Skeletal muscle cell (primary cell): ENCODE data around the gene ATF7.
"Not testable (repeated sequence)": the region's sequence is repeated elsewhere in the genome, so short reads cannot be mapped to it uniquely, and the experiment has no call there.

Source experiments
- DNase-seq: peaks from one replicate; pipeline ENCODE4 v3.0.0-alpha.2; 2010; ENCODE audit warnings: low read depth
- H3K4me3 ChIP-seq: 2 replicates; pipeline ENCODE4 v1.5.1; 2011; ENCODE audit warnings: low read depth, mild to moderate bottlenecking, control low read depth, low read length, moderate library complexity

The ATF7 gene

GRCh38 chr12:53575502-53576249 is 50.5 kb downstream of the ATF7 start:
- no peak overlapping the region for H3K4me3 ChIP-seq
- DNase-seq = peak; percentile 75

DNA sequence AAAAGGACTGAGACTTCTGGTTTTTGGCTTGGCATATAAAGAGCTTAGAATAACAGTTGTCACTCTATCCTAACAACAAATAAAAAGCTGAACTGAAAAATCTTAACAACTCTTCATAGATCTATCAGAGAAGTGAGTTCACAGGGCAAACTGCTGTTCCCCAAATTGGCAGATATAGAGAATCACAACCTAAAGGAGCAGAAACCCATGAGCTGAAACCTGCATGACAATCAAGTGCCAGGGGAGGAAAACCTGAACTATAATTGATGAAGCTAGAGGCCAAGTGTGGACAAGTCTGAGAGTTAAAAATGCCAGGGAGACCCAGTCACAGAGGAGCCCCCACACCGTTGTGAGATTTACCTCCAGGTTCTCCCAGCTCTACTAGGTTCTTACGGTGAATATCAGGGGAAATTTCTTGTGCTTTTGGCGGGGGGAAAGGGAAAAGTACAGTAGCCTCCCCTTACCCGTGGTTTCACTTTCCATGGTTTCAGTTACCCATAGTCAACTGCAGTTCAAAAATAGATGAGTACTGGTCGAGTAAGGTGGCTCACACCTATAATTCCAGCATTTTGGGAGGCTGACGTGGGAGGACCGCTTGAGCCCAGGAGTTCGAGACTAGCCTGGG is 53.9 kb downstream of the ATF7 start:
- DNase-seq = no peak
- no peak overlapping the region for H3K4me3 ChIP-seq

DNA sequence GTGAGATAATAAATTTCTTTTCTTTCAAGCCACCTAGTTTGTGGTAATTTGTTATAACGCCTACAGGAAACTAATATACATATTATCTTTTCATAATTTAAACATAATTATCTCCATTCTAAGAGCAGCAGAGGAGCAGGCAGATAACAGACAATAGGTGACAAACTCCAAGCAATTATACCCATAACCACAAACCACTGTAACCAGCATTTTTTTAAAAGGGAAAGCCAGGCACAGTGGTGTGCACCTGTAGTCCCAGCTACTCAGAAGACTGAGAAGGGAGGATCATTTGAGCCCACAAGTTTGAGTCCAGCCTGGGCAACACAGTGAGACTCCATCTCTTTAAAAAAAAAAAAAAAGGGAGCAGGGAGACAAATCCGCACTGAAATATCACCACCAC is 54.9 kb downstream of the ATF7 start:
- H3K4me3 ChIP-seq = no peak overlapping the region
- no peak for DNase-seq

- no peak overlapping the region for H3K4me3 ChIP-seq
- peak; percentile 58 for DNase-seq
Measured at GRCh38 chr12:53568809-53569557, 57.2 kb downstream of the ATF7 start.

DNA sequence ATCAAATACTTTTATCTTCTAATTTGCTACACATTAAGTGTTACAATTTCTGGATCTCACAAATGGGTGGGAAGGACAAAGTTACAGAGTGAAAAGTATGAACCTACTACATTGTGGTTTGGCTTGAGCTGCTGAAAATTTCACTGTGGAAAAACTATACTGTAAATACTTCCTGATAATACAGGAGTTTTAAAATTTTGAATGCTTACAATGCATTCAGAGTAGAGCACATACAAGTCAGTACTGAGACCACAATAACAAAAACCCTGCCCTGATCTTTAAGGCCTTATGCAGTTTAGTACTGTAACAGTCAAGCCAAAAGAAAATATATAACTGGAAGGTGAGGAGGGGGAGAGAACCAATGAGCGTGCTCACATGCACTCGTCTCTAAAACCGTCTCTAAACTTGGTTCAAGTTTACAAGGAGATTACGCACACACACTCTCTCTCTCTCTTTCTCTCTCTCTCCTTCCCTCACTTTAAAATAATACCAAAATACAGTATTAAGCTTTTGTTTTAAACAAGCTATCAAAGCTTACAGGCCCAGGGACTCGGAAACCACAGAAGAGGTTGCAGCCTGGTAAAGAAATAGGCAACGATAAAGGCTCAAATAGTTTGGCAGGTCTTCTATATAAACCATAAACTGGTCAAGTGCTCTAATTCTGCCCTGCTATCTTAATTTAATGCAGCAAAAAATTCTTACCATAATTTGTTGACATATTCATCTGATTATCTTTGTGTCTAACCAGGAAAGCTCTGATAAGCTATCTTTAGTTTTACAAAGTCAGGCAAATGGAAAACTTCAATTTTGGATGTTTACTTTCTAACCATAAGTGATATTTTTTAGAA is 58.0 kb downstream of the ATF7 start:
- no peak overlapping the region for H3K4me3 ChIP-seq
- no peak for DNase-seq

- not testable (repeated sequence) for H3K4me3 ChIP-seq, DNase-seq
Measured at GRCh38 chr12:53565376-53565775, 60.8 kb downstream of the ATF7 start.

- H3K4me3 ChIP-seq = no peak overlapping the region
- peak; percentile 60 for DNase-seq
Measured at GRCh38 chr12:53564941-53565340, 61.2 kb downstream of the ATF7 start.

DNA sequence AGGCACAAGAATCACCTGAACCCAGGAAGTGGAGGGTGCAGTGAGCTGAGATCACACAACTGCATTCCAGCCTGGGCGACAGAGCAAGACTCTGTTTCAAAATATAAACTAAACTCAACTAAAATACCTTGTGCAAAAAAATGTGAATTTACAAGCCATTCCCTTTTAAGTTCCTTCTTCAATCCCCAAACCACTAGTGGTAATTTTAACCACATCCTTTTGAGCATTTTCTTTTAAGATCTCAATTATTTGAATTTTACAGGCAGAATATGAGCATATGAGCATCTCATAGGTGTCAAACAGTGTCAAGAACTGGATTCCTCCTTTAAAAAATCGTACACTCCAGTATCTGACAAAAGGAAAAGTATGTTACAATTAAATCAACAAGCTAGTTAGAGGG is 61.9 kb downstream of the ATF7 start:
- DNase-seq = no peak

GRCh38 chr12:53563452-53564028 is 62.6 kb downstream of the ATF7 start:
- no peak for DNase-seq
- no peak overlapping the region for H3K4me3 ChIP-seq

More for the DNA sequence above, 61.9 kb downstream of the ATF7 start:
- H3K4me3 ChIP-seq = no peak overlapping the region

GRCh38 chr12:53561590-53561953 is 64.6 kb downstream of the ATF7 start:
- H3K4me3 ChIP-seq = no peak overlapping the region
- peak; percentile 75 for DNase-seq

DNA sequence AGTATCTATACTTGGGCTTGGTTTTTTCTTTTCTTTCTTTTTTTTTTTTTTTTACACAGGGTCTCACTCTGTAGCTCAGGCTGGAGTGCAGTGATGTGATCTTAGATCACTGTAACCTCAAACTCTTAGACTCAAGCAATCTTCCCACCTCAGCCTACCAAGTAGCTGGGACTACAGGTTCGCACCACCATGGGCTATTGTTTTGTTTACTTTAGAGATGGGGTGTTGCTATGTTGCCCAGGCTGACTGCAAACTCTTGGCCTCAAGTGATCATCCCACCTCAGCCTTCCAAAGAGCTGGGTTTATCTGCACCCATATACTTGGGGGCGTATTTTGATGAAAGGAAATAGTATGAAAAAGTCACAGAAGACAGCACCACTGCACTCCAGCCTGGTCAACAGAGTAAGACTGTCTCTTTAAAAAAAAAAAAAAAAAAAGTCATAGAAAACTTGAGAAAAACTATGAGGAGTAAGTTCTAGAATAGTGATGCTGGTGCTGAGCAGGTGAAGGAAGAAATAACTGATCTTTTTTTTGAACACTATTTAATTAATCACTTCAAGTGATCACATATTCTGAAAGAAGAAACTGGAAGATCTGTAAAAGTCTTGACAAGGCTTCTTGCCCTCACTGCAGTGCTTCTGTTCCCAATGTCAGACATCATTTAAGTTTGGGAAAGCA is 65.1 kb downstream of the ATF7 start:
- H3K4me3 ChIP-seq = no peak overlapping the region
- DNase-seq = no peak

DNA sequence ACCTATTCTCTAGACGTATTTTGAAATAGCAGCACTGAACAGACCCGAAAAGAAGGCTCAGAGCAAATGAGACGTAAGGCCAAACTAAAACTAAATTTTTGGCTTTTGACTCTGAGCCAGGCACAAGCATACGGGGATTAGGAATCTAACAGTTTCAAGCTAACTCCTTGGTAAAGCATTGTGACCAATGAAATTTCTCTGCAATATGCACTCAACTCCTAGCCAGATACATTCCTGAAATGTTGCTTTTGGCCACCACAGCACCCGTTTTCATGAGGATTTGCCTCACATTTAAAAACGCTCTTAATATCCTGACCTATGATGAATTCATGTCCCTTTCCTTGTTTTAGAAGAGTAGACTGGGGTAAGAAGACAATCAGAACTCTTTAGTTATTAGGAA is 65.8 kb downstream of the ATF7 start:
- H3K4me3 ChIP-seq = no peak overlapping the region
- peak; percentile 85 for DNase-seq

GRCh38 chr12:53558631-53559030 is 67.6 kb downstream of the ATF7 start:
- no peak overlapping the region for H3K4me3 ChIP-seq
- DNase-seq = no peak

- no peak for DNase-seq
Measured at GRCh38 chr12:53552361-53553327, 73.5 kb downstream of the ATF7 start.

GRCh38 chr12:53551889-53552291 is 74.3 kb downstream of the ATF7 start:
- no peak for DNase-seq

More at GRCh38 chr12:53552361-53553327, 73.5 kb downstream of the ATF7 start:
- no peak overlapping the region for H3K4me3 ChIP-seq

GRCh38 chr12:53550595-53550994 is 75.6 kb downstream of the ATF7 start:
- no peak overlapping the region for H3K4me3 ChIP-seq
- DNase-seq = peak; percentile 76

More at GRCh38 chr12:53551889-53552291, 74.3 kb downstream of the ATF7 start:
- H3K4me3 ChIP-seq = no peak overlapping the region

DNA sequence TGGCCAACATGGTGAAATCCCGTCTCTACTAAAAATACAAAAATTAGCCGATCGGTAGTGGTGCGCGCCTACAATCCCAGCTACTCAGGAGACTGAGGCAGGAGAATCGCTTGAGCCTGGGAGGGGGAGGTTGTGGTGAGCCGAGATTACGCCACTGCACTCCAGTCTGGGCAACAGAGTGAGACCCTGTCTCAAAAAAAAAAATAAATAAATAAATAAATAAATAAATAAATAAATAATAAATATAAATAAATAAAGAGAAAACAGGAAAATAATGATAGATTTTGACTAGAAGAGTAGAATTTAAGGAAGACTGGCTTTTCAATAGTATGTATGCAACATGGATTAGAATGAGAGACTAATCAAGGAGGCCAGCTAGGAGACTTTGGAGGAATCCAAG is 76.1 kb downstream of the ATF7 start:
- H3K4me3 ChIP-seq, DNase-seq: not testable (repeated sequence)

- H3K4me3 ChIP-seq, DNase-seq: not testable (repeated sequence)
Measured at GRCh38 chr12:53548354-53548753, 77.8 kb downstream of the ATF7 start.
